SK-N-SH (cell line): ENCODE data around the gene HAUS6. TPM values are rescaled to one million over a fixed set of nuclear protein-coding genes. Genes with fewer than 3 reads are reported as not detected.

Experiments
- CTCF ChIA-PET: fragments of 300-600, 350-600 bp; formaldehyde crosslinking; extraction: SDS; loops from one replicate; lab custom pipeline; 2021; lab: Yijun Ruan, JAX
- POLR2A ChIA-PET: fragments of 350-600 bp; sonication (Branson Sonifier 250); formaldehyde crosslinking; extraction: SDS; loops from one replicate; lab custom pipeline; 2020; ENCODE audit warnings: antibody characterized with exemption, inconsistent platforms; lab: Yijun Ruan, JAX
- DNase-seq: peaks from one replicate; pipeline ENCODE4 v3.0.0; 2012
- H2AFZ ChIP-seq: fragments of 200-600 bp; sonication (generic); 2 replicates; pipeline ENCODE4 v1.8.1; 2016; ENCODE audit warnings: antibody characterized with exemption, mild to moderate bottlenecking, low read depth
- H3F3A ChIP-seq: fragments of 200-600 bp; sonication (generic); replicated peaks from 2 replicates; pipeline ENCODE3; 2016; ENCODE audit warnings: antibody characterized with exemption, mild to moderate bottlenecking; ENCODE audit not compliant: insufficient read depth
- H3K27ac ChIP-seq, 2 experiments: fragments of 200-500 bp in 1 of 2; fragments of 200-600 bp in 1 of 2; sonication (Bioruptor generic) in 1 of 2; sonication (generic), shearing (Covaris generic) in 1 of 2; 2 replicates each; pipeline versions ENCODE4 v1.5.1 to v1.6.1; 2014 to 2016; ENCODE audit warnings: low read depth in 2 of 2, inconsistent platforms in 1 of 2, low read length in 1 of 2, mild to moderate bottlenecking in 1 of 2, mixed read lengths in 1 of 2
- H3K27me3 ChIP-seq: fragments of 200-600 bp; sonication (generic), shearing (Covaris generic); 2 replicates; pipeline ENCODE4 v1.6.1; 2016; ENCODE audit warnings: mixed run types; ENCODE audit not compliant: insufficient read depth
- H3K36me3 ChIP-seq, 2 experiments: fragments of 200-500 bp in 1 of 2; fragments of 200-600 bp in 1 of 2; sonication (Bioruptor generic) in 1 of 2; sonication (generic) in 1 of 2; replicated peaks in 1 of 2; 2 replicates each; pipeline versions ENCODE3 to v1.5.1; 2014 to 2016; ENCODE audit warnings: low read length in 1 of 2, mild to moderate bottlenecking in 1 of 2; ENCODE audit not compliant: insufficient read depth in 2 of 2, control insufficient read depth in 1 of 2
- H3K4me1 ChIP-seq, 2 experiments: fragments of 200-500 bp in 1 of 2; fragments of 200-600 bp in 1 of 2; sonication (Bioruptor generic) in 1 of 2; sonication (generic), shearing (Covaris generic) in 1 of 2; 2 replicates each; pipeline versions ENCODE4 v1.5.1 to v1.6.1; 2014 to 2016; ENCODE audit warnings: low read depth in 1 of 2, low read length in 1 of 2, mixed run types in 1 of 2; ENCODE audit not compliant: insufficient read depth in 2 of 2, control insufficient read depth in 1 of 2
- H3K4me2 ChIP-seq: fragments of 200-600 bp; sonication (generic), shearing (Covaris generic); 2 replicates; pipeline ENCODE4 v1.6.1; 2017; ENCODE audit warnings: mixed run types
- H3K4me3 ChIP-seq, 2 experiments: fragments of 200-500 bp in 1 of 2; fragments of 200-600 bp in 1 of 2; sonication (Bioruptor generic) in 1 of 2; sonication (generic), shearing (Covaris generic) in 1 of 2; 2 replicates each; pipeline versions ENCODE4 v1.5.1 to v1.8.1; 2014 to 2016; ENCODE audit warnings: low read depth in 2 of 2, inconsistent platforms in 1 of 2, low read length in 1 of 2, mild to moderate bottlenecking in 1 of 2, mixed read lengths in 1 of 2, moderate library complexity in 1 of 2
- H3K79me2 ChIP-seq: fragments of 200-600 bp; sonication (generic); 2 replicates; pipeline ENCODE4 v1.8.1; 2017; ENCODE audit warnings: mild to moderate bottlenecking; ENCODE audit not compliant: insufficient read depth
- H3K9ac ChIP-seq: fragments of 200-600 bp; sonication (generic); 2 replicates; pipeline ENCODE4 v1.6.1; 2017; ENCODE audit warnings: mixed run types
- H3K9me2 ChIP-seq: fragments of 200-600 bp; sonication (generic); 2 replicates; pipeline ENCODE4 v1.6.1; 2017; ENCODE audit warnings: mixed run types
- H3K9me3 ChIP-seq: fragments of 200-600 bp; sonication (generic); 2 replicates; pipeline ENCODE4 v1.6.1; 2017; ENCODE audit warnings: mixed run types, mild to moderate bottlenecking, moderate library complexity
- H4K20me1 ChIP-seq: fragments of 200-600 bp; sonication (generic); 2 replicates; pipeline ENCODE4 v1.6.1; 2017; ENCODE audit warnings: mild to moderate bottlenecking, mixed run types; ENCODE audit not compliant: insufficient read depth
- CTCF ChIP-seq: fragments of 200-600 bp; sonication (generic); IDR thresholded peaks from 2 replicates; pipeline ENCODE4 v1.6.1; 2017; ENCODE audit warnings: antibody characterized with exemption, mild to moderate bottlenecking, moderate library complexity
- EZH2phosphoT487 ChIP-seq: fragments of 200-600 bp; sonication (generic); IDR thresholded peaks from 2 replicates; pipeline ENCODE4 v1.6.1; 2017; ENCODE audit warnings: low read depth, mixed run types, mild to moderate bottlenecking, antibody characterized with exemption, moderate library complexity, borderline replicate concordance
- FOSL2 ChIP-seq: IDR thresholded peaks from 2 replicates; pipeline ENCODE4 v1.4.0; 2012; ENCODE audit warnings: low read depth, mild to moderate bottlenecking, moderate library complexity, borderline replicate concordance
- FOXM1 ChIP-seq: IDR thresholded peaks from 2 replicates; pipeline ENCODE4 v1.4.0; 2012; ENCODE audit warnings: low read depth, mild to moderate bottlenecking
- GABPA ChIP-seq: IDR thresholded peaks from 2 replicates; pipeline ENCODE4 v1.4.0; 2012; ENCODE audit warnings: low read depth, mild to moderate bottlenecking
- MEF2A ChIP-seq: IDR thresholded peaks from 2 replicates; pipeline ENCODE4 v1.4.0; 2012; ENCODE audit warnings: low read depth, borderline replicate concordance
- NRF1 ChIP-seq: IDR thresholded peaks from 2 replicates; pipeline ENCODE4 v1.6.1; 2012; ENCODE audit warnings: low read depth, mild to moderate bottlenecking, low read length
- SMC3 ChIP-seq: IDR thresholded peaks from 2 replicates; pipeline ENCODE4 v1.6.1; 2012; ENCODE audit warnings: low read depth, low read length, improper control_type of control experiment
- TAF1 ChIP-seq: IDR thresholded peaks from 2 replicates; pipeline ENCODE4 v1.6.1; 2012; ENCODE audit warnings: low read depth, mild to moderate bottlenecking, low read length, moderate library complexity, borderline replicate concordance
- TCF12 ChIP-seq: IDR thresholded peaks from 2 replicates; pipeline ENCODE4 v1.4.0; 2012
- TEAD4 ChIP-seq: IDR thresholded peaks from 2 replicates; pipeline ENCODE4 v1.4.0; 2012; ENCODE audit warnings: mild to moderate bottlenecking, borderline replicate concordance; ENCODE audit not compliant: insufficient read depth
- WGBS: methylation state at CpG from one replicate; pipeline ENCODE4 v1.1.6; 2017; ENCODE audit warnings: low lambda C conversion rate; 5-methylcytosine and 5-hydroxymethylcytosine counted together
- polyA plus RNA-seq, 3 experiments: library from polyadenylated mRNA; depleted of rRNA; stranded (reverse); fragments of >200 nt; gene quantifications; 2 replicates each; pipeline ENCODE4 v1.2.3, GENCODE V29; 2012
- TF ChIP-seq, protein P1 (sequence below): IDR thresholded peaks from 2 replicates; pipeline ENCODE4 v1.4.0; 2012; ENCODE audit warnings: low read depth, borderline replicate concordance
- TF ChIP-seq, protein P2 (sequence below): IDR thresholded peaks from 2 replicates; pipeline ENCODE4 v1.4.0; 2012; ENCODE audit warnings: low read depth
- TF ChIP-seq, protein P3 (sequence below): IDR thresholded peaks from 2 replicates; pipeline ENCODE4 v1.6.1; 2012; ENCODE audit warnings: mild to moderate bottlenecking, low read depth, low read length, moderate library complexity

The HAUS6 gene
- polyA plus RNA-seq, 1 of the 3 experiments (the other 2 are of a cell fraction): 4.7 TPM

- H3K79me2 ChIP-seq: no peaks in the 10 kb centered on the region
- POLR2A ChIA-PET: interaction anchor here (0.7 kb wide), 1 partner anchor 23 kb away, joined by 5 read pairs; no protein-coding TSS in a partner anchor
Observed at GRCh38 chr9:19151425-19152159, 48.9 kb upstream of the HAUS6 start.

More at GRCh38 chr9:19151425-19152159, 48.9 kb upstream of the HAUS6 start:
- Histone ChIP-seq H3K4me2 (no peak overlapping the region), H3K9ac (no peak overlapping the region), H3F3A (peaks cover 6% of the 10 kb centered on the region), H3K27me3 (no peaks in the 10 kb centered on the region), H3K36me3 (no peaks in the 10 kb centered on the region), H3K4me1 (peaks cover 0 to 5% of the 10 kb centered on the region in 2 experiments; a peak in 1 of 4 replicates), H3K9me2 (no peaks in the 10 kb centered on the region), H3K4me3 (no peak overlapping the region), H3K27ac (no peak overlapping the region), H2AFZ (no peak overlapping the region), H4K20me1 (no peaks in the 10 kb centered on the region), H3K9me3 (no peaks in the 10 kb centered on the region)
- no peak for DNase-seq
- TF ChIP-seq NRF1 (no peak), TEAD4 (no peak), FOSL2 (no peak), GABPA (no peak), FOXM1 (no peak), TCF12 (no peak), TAF1 (no peak), EZH2phosphoT487 (no peak), SMC3 (no peak), CTCF (no peak), MEF2A (no peak)
- TF ChIP-seq, protein P1, sequence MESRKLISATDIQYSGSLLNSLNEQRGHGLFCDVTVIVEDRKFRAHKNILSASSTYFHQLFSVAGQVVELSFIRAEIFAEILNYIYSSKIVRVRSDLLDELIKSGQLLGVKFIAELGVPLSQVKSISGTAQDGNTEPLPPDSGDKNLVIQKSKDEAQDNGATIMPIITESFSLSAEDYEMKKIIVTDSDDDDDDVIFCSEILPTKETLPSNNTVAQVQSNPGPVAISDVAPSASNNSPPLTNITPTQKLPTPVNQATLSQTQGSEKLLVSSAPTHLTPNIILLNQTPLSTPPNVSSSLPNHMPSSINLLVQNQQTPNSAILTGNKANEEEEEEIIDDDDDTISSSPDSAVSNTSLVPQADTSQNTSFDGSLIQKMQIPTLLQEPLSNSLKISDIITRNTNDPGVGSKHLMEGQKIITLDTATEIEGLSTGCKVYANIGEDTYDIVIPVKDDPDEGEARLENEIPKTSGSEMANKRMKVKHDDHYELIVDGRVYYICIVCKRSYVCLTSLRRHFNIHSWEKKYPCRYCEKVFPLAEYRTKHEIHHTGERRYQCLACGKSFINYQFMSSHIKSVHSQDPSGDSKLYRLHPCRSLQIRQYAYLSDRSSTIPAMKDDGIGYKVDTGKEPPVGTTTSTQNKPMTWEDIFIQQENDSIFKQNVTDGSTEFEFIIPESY: no peak
- TF ChIP-seq, protein P2, sequence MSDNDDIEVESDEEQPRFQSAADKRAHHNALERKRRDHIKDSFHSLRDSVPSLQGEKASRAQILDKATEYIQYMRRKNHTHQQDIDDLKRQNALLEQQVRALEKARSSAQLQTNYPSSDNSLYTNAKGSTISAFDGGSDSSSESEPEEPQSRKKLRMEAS: no peak
- TF ChIP-seq, protein P3, sequence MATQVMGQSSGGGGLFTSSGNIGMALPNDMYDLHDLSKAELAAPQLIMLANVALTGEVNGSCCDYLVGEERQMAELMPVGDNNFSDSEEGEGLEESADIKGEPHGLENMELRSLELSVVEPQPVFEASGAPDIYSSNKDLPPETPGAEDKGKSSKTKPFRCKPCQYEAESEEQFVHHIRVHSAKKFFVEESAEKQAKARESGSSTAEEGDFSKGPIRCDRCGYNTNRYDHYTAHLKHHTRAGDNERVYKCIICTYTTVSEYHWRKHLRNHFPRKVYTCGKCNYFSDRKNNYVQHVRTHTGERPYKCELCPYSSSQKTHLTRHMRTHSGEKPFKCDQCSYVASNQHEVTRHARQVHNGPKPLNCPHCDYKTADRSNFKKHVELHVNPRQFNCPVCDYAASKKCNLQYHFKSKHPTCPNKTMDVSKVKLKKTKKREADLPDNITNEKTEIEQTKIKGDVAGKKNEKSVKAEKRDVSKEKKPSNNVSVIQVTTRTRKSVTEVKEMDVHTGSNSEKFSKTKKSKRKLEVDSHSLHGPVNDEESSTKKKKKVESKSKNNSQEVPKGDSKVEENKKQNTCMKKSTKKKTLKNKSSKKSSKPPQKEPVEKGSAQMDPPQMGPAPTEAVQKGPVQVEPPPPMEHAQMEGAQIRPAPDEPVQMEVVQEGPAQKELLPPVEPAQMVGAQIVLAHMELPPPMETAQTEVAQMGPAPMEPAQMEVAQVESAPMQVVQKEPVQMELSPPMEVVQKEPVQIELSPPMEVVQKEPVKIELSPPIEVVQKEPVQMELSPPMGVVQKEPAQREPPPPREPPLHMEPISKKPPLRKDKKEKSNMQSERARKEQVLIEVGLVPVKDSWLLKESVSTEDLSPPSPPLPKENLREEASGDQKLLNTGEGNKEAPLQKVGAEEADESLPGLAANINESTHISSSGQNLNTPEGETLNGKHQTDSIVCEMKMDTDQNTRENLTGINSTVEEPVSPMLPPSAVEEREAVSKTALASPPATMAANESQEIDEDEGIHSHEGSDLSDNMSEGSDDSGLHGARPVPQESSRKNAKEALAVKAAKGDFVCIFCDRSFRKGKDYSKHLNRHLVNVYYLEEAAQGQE: no peak
- WGBS: 76% methylated on average over 5 of the region's 5 CpGs
- CTCF ChIA-PET: interaction anchor here (1.0 kb wide), 1 partner anchor 103 kb away, joined by 3 read pairs; no protein-coding TSS in a partner anchor
